ENCODE results near the gene S100PBP.

Gene S100PBP

GRCh38 chr1:32890516-32891240 is 73.2 kb downstream of the S100PBP start:
- H3K9ac ChIP-seq (ENCODE audit: low read length), result no peak overlapping the region
- H3K36me3 ChIP-seq (ENCODE audit: control insufficient read depth, insufficient read depth, low read length), result no peaks in the 10 kb centered on the region
- H3K27me3 ChIP-seq (ENCODE audit: control insufficient read depth, insufficient read depth, low read length), result peaks cover 22% of the 10 kb centered on the region
- H3K27ac ChIP-seq (ENCODE audit: low read depth, low read length), result no peak overlapping the region
- H3K4me3 ChIP-seq (ENCODE audit: low read length), result no peak overlapping the region
- peaks cover 2% of the 10 kb centered on the region for H3K4me1 ChIP-seq (ENCODE audit: control insufficient read depth, insufficient read depth, low read length)

DNA sequence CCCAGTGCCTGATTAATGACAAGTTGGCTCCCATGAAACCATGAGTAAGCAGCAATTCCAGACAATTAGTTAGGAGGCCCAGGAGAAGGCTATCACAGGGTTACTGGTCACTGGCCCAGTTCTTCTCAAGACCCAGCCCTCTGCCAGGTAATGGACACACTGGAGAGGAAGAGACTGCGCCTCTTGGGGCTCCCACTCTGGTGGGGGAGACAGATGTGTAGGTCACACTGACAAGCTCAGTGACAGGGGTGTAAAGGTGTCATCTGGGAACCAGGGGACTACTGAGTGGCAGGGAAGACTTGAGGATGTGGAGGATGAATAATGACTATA is 73.8 kb downstream of the S100PBP start:
- Histone ChIP-seq H3K4me1 (ENCODE audit: control insufficient read depth, insufficient read depth, low read length) (peaks cover 2% of the 10 kb centered on the region), H3K36me3 (ENCODE audit: control insufficient read depth, insufficient read depth, low read length) (no peaks in the 10 kb centered on the region), H3K27ac (ENCODE audit: low read depth, low read length) (no peak overlapping the region), H3K4me3 (ENCODE audit: low read length) (no peak overlapping the region), H3K9ac (ENCODE audit: low read length) (no peak overlapping the region), H3K27me3 (ENCODE audit: control insufficient read depth, insufficient read depth, low read length) (peaks cover 19% of the 10 kb centered on the region)

DNA sequence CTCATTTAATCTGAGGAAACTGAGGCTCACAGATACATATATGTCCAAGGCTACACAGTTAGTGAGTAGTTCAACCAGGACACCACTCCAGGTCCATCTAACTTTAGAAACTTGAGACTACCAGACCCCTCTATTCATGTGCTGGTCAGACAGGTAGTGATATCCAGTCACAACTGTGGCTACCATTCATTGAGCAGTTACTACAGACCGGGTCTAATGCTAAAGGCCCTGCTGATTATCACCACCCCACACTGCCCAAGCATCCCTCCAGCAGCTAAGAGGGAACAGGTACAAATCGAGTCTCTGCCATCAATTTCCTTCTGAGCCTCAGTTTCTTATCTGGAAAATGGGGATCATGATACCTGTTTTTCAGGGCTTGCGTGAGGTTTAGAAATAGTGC is 74.2 kb downstream of the S100PBP start:
- Histone ChIP-seq H3K36me3 (ENCODE audit: control insufficient read depth, insufficient read depth, low read length) (no peaks in the 10 kb centered on the region), H3K9ac (ENCODE audit: low read length) (no peak overlapping the region), H3K27ac (ENCODE audit: low read depth, low read length) (no peak overlapping the region), H3K4me1 (ENCODE audit: control insufficient read depth, insufficient read depth, low read length) (peaks cover 2% of the 10 kb centered on the region), H3K4me3 (ENCODE audit: low read length) (no peak overlapping the region), H3K27me3 (ENCODE audit: control insufficient read depth, insufficient read depth, low read length) (peaks cover 19% of the 10 kb centered on the region)

DNA sequence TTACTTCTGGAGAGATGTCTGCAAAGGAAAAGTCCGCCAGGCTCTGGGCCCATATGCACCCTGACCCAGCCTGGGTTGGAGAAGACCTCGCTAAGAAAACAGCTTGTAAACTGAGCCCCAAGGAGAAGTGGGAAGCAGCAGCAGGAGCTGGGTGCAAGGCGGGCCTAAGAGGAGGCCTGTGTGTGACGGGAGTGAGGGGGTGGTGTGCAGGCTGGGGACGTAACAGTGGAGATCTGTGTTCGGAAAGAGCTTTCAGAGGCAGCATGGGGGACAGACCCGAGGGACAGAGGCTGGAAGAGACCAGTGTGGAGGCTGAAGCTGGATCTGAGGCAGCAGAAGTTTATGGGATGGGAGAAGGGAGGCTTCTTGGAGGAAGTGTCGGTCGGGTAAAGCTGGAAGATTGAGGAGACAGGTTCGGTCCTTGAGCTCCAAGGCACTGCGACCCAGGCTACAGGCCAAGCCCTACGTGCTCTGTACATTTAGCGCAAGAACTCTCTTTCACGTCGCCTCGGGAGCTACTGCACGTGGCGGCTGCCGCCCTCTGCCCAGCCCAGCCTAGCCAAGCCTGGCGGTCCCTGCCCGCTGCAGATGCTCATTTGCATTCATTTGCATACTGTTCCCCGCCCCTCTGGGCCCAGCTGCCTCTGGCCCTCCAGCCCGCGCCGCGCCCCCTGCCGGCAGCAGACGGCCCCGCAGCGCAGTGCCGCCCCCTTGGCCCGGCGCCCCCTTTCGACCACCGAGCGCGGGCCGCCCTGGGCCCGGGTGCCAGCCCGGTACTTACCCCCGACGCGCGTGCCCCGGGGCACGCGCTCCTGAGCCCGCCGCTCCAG is 75.1 kb downstream of the S100PBP start:
- Histone ChIP-seq H3K27me3 (ENCODE audit: control insufficient read depth, insufficient read depth, low read length) (peaks cover 15% of the 10 kb centered on the region), H3K4me3 (ENCODE audit: low read length) (peak overlapping the region; percentile 49), H3K4me1 (ENCODE audit: control insufficient read depth, insufficient read depth, low read length) (peaks cover 2% of the 10 kb centered on the region), H3K36me3 (ENCODE audit: control insufficient read depth, insufficient read depth, low read length) (no peaks in the 10 kb centered on the region), H3K9ac (ENCODE audit: low read length) (no peak overlapping the region), H3K27ac (ENCODE audit: low read depth, low read length) (no peak overlapping the region)

DNA sequence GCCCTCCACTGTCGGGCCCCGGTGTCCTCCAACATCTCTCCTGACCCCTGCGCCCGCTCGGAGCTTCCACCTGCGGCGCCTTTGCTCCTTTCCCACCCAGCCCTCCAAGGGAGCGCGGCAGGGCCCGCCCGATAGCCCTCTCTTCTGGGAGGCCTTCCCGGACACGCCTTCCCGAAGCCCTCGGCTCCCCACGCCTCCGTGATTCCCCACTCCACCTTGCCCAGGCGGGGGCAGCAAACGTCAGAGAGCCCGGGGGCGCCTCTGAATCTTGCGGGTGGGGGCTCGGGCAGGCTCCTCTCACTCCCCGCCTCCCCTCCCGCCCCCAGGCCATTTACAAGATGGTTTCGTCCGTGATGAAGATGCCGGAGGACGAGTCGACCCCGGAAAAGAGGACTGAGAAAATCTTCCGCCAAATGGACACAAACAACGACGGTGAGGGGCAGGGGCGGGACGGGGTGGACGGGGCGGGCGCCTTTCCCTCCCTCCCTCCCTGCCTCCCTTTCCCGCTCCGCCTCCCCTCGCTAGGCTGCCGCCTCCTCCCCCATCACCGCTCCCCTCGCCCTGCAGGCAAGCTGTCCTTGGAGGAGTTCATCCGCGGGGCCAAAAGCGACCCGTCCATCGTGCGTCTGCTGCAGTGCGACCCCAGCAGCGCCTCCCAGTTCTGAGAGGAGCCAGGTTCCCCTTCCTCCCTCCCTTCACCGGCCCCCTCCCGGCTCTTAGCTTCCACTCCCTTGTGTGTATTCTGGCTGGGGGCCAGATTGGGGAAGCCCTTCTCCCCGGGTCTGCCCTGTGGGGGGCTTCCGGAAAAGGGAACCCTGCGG is 76.0 kb downstream of the S100PBP start:
- peaks cover 2% of the 10 kb centered on the region for H3K4me1 ChIP-seq (ENCODE audit: control insufficient read depth, insufficient read depth, low read length)
- no peak overlapping the region for H3K9ac ChIP-seq (ENCODE audit: low read length)
- H3K27me3 ChIP-seq (ENCODE audit: control insufficient read depth, insufficient read depth, low read length), result peaks cover 13% of the 10 kb centered on the region
- no peaks in the 10 kb centered on the region for H3K36me3 ChIP-seq (ENCODE audit: control insufficient read depth, insufficient read depth, low read length)
- no peak overlapping the region for H3K27ac ChIP-seq (ENCODE audit: low read depth, low read length)
- H3K4me3 ChIP-seq (ENCODE audit: low read length), result peak overlapping the region; percentile 49

DNA sequence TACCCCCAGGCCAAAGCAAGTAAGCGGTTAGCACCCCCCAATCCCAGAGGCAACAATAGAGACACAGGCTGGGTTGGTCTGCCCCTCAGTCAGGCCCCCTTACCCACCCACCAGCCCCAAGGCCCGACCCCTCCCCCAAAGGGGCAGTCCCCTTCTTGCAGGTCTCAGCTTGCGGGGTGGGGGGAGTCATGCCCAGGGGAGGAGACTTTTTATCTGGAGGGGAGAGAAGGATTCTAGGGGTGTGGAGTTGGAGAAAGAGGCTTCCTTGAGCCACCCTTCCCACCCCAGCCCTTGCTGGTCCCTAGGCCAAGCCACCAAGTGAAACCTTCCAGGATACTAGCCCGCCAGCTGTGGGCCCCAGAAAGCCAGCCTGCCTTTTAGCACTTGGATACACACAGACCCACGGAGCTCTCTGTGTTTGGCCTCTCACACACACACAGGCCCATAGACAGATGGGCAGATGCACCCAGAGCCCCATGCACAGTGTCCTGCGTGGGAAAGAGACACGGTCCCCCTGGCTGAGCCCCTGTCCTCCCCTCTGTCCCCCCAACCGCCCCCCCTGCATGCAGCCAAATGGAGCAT is 76.7 kb downstream of the S100PBP start:
- H3K4me1 ChIP-seq (ENCODE audit: control insufficient read depth, insufficient read depth, low read length), result peaks cover 2% of the 10 kb centered on the region
- no peak overlapping the region for H3K4me3 ChIP-seq (ENCODE audit: low read length)
- no peak overlapping the region for H3K9ac ChIP-seq (ENCODE audit: low read length)
- no peaks in the 10 kb centered on the region for H3K36me3 ChIP-seq (ENCODE audit: control insufficient read depth, insufficient read depth, low read length)
- H3K27me3 ChIP-seq (ENCODE audit: control insufficient read depth, insufficient read depth, low read length), result peaks cover 11% of the 10 kb centered on the region
- H3K27ac ChIP-seq (ENCODE audit: low read depth, low read length), result no peak overlapping the region

DNA sequence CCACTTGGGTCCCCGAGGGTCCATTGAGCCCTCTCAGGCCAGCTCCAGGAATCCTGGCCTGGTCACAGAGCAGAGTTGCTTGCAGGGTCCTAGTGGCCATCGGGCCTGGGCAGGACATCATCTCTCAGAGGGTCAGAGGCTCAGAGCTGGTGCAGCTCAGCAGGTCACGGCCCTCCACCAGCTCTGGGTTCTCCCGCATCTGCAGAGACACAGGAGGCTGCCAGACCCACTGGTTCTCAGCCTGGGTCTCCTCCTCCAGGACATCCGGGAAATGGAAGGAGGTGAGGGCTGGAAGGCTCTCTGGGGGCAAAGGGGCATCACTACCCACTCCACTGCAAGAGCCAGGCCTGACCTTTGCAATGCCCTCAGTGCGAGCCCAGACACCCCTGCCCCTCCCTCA is 77.2 kb downstream of the S100PBP start:
- Histone ChIP-seq H3K27me3 (ENCODE audit: control insufficient read depth, insufficient read depth, low read length) (peaks cover 11% of the 10 kb centered on the region), H3K4me3 (ENCODE audit: low read length) (no peak overlapping the region), H3K9ac (ENCODE audit: low read length) (no peak overlapping the region), H3K27ac (ENCODE audit: low read depth, low read length) (no peak overlapping the region), H3K4me1 (ENCODE audit: control insufficient read depth, insufficient read depth, low read length) (peaks cover 2% of the 10 kb centered on the region), H3K36me3 (ENCODE audit: control insufficient read depth, insufficient read depth, low read length) (no peaks in the 10 kb centered on the region)

- no peak overlapping the region for H3K9ac ChIP-seq (ENCODE audit: low read length)
- H3K4me1 ChIP-seq (ENCODE audit: control insufficient read depth, insufficient read depth, low read length), result peaks cover 2% of the 10 kb centered on the region
- no peaks in the 10 kb centered on the region for H3K36me3 ChIP-seq (ENCODE audit: control insufficient read depth, insufficient read depth, low read length)
- H3K27me3 ChIP-seq (ENCODE audit: control insufficient read depth, insufficient read depth, low read length), result peaks cover 11% of the 10 kb centered on the region
- no peak overlapping the region for H3K4me3 ChIP-seq (ENCODE audit: low read length)
- no peak overlapping the region for H3K27ac ChIP-seq (ENCODE audit: low read depth, low read length)
Measured at GRCh38 chr1:32895325-32896215, 78.1 kb downstream of the S100PBP start.

GRCh38 chr1:32896451-32896850 is 79.0 kb downstream of the S100PBP start:
- H3K9ac ChIP-seq (ENCODE audit: low read length), result no peak overlapping the region
- H3K27ac ChIP-seq (ENCODE audit: low read depth, low read length), result no peak overlapping the region
- H3K27me3 ChIP-seq (ENCODE audit: control insufficient read depth, insufficient read depth, low read length), result peaks cover 8% of the 10 kb centered on the region
- H3K4me1 ChIP-seq (ENCODE audit: control insufficient read depth, insufficient read depth, low read length), result peaks cover 2% of the 10 kb centered on the region
- no peak overlapping the region for H3K4me3 ChIP-seq (ENCODE audit: low read length)
- no peaks in the 10 kb centered on the region for H3K36me3 ChIP-seq (ENCODE audit: control insufficient read depth, insufficient read depth, low read length)

GRCh38 chr1:32897082-32898049 is 79.9 kb downstream of the S100PBP start:
- Histone ChIP-seq H3K36me3 (ENCODE audit: control insufficient read depth, insufficient read depth, low read length) (no peaks in the 10 kb centered on the region), H3K4me1 (ENCODE audit: control insufficient read depth, insufficient read depth, low read length) (peaks cover 2% of the 10 kb centered on the region), H3K4me3 (ENCODE audit: low read length) (no peak overlapping the region), H3K9ac (ENCODE audit: low read length) (no peak overlapping the region), H3K27me3 (ENCODE audit: control insufficient read depth, insufficient read depth, low read length) (peaks cover 4% of the 10 kb centered on the region), H3K27ac (ENCODE audit: low read depth, low read length) (no peak overlapping the region)

DNA sequence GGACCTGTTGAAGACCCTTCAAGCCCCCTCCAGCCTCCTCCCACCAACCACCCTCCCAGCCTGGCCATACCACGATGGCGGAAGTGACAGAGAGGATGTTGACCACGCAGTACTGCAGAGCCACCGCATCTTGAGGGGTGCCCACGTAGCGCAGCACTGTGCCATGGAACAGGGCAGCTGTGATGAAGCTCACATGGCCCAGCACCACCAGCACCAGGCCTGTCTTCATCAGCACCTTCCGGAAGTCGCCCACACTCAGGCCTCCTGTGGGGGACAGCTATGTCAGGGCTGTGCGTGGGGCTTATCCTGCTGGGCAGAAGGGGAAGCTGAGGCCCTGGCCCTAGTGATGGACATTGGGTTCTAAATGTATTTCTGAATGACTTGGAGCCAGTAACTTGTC is 80.6 kb downstream of the S100PBP start:
- no peak overlapping the region for H3K4me3 ChIP-seq (ENCODE audit: low read length)
- no peaks in the 10 kb centered on the region for H3K27me3 ChIP-seq (ENCODE audit: control insufficient read depth, insufficient read depth, low read length)
- H3K4me1 ChIP-seq (ENCODE audit: control insufficient read depth, insufficient read depth, low read length), result no peaks in the 10 kb centered on the region
- H3K27ac ChIP-seq (ENCODE audit: low read depth, low read length), result no peak overlapping the region
- H3K36me3 ChIP-seq (ENCODE audit: control insufficient read depth, insufficient read depth, low read length), result no peaks in the 10 kb centered on the region
- no peak overlapping the region for H3K9ac ChIP-seq (ENCODE audit: low read length)

Data from rectal smooth muscle tissue (tissue), 1 donor.